HL-60/S4 treated with retinoic acid at 250 ng/mL for 4 days and 3 days (cell line): ENCODE results near the gene LRRC37A3.
"Not testable (repeated sequence)": the region's sequence is repeated elsewhere in the genome, so short reads cannot be mapped to it uniquely, and the experiment has no call there.

Source experiments
- in situ Hi-C: fragments of 300-500 bp; cut with MboI; formaldehyde crosslinking; loops from 2 replicates; pipeline ENCODE4 v1.7.0; 2022; ENCODE audit warnings: low sequenced_read_pairs

LRRC37A3 gene

GRCh38 chr17:64927444-64927843 is 8.2 kb upstream of the LRRC37A3 start:
- in situ Hi-C loops, result not testable (repeated sequence)

GRCh38 chr17:64926430-64926829 is 7.2 kb upstream of the LRRC37A3 start:
- in situ Hi-C loops, result not testable (repeated sequence)

DNA sequence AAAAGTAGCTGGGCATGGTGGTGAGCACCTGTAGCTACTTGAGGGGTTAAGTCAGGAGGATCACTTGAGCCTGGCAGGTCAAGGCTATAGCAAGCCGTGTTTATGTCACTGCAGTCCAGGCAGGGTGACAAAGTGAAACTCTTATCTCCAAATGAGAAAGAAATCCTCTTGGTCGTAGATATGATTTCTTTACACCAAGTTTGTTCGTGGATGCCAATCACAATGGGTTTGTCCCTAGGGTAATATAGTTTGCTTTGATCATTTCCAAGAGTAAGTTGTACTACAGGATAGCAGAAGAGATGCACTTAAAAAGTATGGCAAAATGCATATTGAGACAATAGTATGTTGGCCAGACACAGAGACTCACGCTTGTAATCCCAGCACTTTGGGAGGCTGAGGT is 6.0 kb upstream of the LRRC37A3 start:
- in situ Hi-C loops, result not testable (repeated sequence)

GRCh38 chr17:64923051-64923568 is 3.8 kb upstream of the LRRC37A3 start:
- in situ Hi-C loops, result not testable (repeated sequence)

DNA sequence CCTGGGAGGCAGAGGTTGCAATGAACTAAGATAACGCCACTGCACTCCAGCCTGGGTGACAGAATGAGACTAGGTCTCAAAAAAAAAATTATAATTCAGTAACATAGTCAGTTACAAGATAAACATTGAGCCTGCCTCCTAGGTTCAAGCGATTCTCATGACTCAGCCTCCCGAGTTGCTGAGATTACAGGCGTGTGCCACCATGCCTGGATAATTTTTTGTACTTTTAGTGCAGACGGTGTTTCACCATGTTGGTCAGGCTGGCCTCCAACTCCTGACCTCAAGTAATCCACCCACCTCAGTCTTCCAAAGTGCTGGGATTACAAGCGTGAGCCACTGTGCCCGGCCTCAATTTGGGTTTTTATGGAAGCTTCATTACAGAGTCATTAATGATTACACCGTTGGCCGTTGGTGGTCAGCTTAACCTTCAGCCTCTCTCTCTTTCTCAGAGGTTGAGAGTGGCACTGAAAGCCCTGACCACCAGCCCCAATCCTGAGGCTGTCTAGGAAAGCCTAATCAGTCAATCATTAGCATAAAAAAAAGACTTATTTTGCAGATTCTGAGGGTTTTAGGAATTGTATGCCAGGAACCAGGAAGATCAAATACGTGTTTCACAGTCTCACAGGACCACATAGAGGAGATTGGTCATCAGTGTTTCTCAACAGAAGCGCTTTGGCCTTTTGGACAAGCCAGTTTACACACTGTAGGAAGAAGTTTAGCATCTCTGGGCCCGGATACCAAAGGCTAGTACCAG is 1.3 kb upstream of the LRRC37A3 start:
- in situ Hi-C loops, result no loop called here

- in situ Hi-C loops, result no loop called here
Observed at GRCh38 chr17:64920026-64920418, 744 bp upstream of the LRRC37A3 start.

- in situ Hi-C loops, result not testable (repeated sequence)
Observed at GRCh38 chr17:64918842-64919288, 413 bp downstream of the LRRC37A3 start.

GRCh38 chr17:64917540-64917939 is 1.7 kb downstream of the LRRC37A3 start:
- in situ Hi-C loops, result not testable (repeated sequence)

DNA sequence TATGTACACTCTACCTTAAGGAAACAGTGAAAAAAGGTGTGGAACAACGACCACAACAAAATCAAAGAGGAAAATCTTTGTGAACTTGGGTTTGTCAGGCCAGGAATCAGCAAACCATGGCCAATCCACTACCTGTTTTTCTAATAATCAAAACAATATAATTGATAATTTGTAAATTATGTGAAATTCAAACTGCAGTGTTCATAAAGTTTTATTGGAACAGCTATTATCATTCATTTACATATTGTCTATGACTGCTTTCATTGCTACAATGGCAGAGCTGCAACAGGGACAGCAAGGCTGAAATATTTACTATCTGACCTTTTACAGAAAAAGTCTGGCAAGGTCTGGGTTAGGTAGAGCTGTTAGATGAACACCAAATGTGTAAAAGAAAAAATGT is 4.0 kb downstream of the LRRC37A3 start:
- in situ Hi-C loops, result not testable (repeated sequence)

DNA sequence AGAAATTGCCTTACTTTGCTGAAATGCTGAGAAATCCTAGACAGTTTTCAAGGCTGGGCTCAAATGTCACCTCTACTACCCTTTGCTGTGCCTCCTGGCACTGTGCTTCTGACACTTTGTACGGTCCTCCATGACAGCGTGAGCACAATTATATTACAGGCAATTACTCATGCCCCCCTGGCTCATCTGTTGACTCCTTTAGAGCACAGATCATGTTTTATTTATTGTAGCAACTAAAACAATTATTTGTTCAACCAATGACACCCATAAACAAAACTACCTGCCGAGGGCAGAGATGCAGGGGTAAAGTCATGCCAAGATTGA is 9.1 kb downstream of the LRRC37A3 start:
- in situ Hi-C loops, result not testable (repeated sequence)

DNA sequence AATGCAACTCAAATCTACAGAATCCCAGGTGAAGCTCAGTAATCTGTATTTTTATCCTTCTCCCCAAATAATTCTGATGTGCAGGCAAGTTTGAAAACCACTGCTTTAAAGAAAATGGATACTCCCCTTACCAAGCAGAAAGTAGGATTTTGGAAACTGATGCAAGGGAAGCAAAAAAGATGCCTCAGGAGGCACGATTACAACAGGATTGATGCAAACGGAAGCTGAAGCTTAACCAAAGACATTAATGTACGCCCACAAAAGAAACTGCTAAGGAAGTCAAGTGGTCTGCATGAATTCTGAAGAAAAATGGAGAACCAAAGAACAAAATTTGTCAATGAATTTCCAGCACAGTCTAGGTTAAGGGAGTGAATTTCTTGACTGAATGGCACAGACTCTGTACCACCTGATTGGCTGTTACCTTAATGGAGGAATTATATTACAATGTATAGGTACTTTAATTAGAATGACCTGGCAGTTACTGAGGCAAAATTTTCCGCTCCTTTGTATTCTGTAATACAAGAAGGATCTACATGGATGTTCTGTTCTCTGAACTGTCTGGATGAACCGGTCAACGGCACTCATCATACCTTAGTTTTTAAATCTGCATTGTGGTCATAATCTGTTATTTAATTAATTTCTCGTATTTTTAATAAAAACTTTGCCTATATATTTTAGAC is 9.6 kb downstream of the LRRC37A3 start:
- in situ Hi-C loops, result not testable (repeated sequence)

GRCh38 chr17:64904069-64904468 is 15.2 kb downstream of the LRRC37A3 start:
- in situ Hi-C loops, result not testable (repeated sequence)

- in situ Hi-C loops, result not testable (repeated sequence)
Observed at GRCh38 chr17:64897136-64897535, 22.1 kb downstream of the LRRC37A3 start.

DNA sequence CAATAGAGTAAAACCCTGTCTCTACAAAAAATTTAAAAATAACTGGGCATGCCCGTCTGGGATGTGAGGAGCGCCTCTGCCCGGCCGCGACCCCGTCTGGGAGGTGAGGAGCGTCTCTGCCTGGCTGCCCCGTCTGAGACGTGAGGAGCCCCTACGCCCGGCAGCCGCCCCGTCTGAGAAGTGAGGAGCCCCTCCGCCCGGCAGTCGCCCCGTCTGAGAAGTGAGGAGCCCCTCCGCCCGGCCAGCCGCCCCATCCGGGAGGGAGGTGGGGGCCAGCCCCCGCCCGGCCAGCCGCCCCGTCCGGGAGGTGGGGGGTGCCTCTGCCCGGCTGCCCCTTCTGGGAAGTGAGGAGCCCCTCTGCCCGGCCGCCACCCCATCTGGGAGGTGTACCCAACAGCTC is 45.1 kb downstream of the LRRC37A3 start:
- in situ Hi-C loops, result not testable (repeated sequence)

DNA sequence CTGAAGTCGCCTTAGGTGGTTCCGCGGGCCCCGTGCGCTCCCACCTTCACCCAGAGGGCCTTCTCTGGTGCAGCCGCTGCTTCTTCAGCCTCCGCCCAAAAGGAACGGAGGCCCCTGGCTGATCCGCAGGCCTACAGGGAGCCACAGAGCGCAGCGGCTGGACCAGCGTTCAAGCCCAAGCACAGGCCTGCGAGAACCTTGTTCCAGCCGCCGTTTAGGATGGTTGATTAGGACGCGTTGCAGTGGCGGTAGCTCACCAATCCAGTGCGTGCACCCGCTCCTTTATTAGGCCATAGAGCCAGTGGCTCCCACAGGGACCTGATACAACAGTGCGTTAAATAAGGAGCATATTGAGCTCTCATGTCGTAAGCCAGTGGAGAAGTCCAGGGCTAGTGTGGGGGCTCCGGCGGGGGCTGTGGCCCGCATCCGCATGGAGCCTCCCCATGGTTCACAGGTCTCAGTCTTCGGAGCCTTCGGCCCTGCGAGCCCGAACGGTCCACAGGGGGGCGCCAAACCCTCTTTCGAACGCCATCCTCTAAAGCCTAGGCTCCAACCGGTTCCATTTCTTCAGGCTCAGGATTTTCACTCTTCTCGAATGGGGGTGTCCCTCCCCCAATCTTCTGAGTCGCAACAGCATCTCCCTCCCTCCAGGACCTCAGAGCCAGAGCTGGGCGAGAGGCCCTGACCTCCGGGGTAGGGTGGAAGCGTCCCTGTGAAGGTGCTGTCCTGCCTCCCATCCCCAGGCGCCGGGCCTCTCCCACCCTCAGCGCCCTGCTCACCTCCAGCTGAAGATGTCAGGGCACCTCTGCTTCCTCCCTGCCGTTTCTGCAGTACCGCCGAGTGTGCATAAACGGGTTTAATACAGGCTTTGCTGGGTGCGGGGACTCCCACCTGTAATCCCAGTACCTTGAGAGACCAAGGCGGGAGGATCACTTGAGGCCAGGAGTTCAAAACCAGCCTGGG is 71.5 kb downstream of the LRRC37A3 start:
- in situ Hi-C loops, result not testable (repeated sequence)

DNA sequence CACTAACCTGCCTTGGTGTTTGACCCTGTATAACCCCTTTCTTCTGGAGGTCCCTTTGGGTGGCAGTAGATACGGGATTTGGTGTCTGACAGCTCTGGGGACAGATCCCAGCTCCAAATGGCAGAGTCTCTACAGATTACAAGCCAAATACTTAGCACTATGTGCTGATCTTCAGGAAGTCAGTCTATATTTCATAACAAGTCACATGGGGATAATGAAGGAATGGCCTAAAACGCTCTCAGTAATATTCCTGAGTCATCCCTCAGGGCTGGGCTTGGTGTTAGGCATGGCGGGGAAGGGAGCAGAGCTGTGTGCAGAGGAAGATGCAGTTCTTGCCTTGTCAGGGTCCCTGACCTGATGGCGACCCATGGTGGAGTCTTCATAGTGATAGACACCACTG is 72.4 kb downstream of the LRRC37A3 start:
- in situ Hi-C loops, result not testable (repeated sequence)

- in situ Hi-C loops, result not testable (repeated sequence)
Observed at GRCh38 chr17:64843918-64844317, 75.4 kb downstream of the LRRC37A3 start.

DNA sequence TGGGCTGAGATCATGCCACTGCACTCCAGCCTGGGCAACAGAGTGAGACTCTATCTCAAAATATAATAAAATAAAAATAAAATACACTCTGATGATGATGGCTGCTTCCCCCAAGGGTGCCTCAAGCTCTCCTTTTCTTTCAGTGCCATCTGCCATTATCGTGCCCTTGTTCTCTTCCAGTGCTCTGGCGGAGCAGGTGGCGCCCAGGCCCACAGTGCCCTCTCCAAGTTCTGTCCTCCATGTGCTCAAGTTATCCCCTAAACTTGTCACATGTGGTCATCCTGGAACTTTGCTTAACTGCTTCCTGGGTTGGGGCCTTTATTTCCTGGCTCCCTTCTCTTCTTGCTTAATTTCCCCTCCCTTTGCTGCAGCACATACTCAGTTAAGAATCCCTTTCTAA is 76.4 kb downstream of the LRRC37A3 start:
- in situ Hi-C loops, result not testable (repeated sequence)

DNA sequence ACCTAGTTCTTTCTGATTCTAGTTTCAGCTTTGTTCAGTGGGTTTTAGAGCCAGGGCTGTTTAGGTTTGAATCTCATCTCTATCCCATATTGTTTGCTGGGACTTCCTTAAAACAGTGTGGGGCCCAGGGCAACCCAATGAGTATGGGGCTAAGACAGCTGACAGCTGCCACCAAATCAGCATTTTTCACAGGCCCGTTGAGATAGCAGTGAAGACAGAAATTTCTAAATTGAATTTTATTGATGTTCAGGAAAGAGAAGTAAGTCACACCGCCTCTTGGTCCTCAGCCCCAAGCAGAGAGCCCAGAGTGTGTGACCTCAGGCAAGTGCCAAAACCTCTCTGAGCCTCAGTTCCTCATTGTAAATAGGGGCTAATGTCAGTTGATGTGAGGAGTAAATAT is 78.3 kb downstream of the LRRC37A3 start:
- in situ Hi-C loops, result not testable (repeated sequence)

DNA sequence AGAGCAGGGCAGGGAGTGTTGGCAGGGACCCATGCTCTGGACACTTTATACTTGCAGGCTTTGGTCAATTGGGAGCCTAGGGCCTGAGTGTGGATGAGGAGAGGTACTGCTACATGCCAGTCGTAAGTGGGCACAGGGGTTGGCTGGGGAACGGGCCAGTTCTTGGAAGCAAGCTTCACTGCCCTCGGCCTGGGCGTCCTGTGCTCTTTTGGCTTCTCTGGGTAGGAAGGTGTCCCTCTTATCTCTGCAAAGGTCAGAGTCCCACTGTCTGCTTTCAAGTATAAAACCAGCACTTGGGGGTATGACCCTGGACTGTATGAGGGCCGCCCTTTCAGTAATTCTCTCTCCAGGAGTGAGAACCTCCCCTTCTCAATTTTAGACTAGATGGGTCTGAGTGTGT is 80.8 kb downstream of the LRRC37A3 start:
- in situ Hi-C loops, result not testable (repeated sequence)
